COLO829 (cell line): ENCODE results near the gene ZBTB7B.

ENCODE experiments used
- DNase-seq: peaks from one replicate; pipeline ENCODE4 v3.0.0; 2012; ENCODE audit warnings: low spot score

The ZBTB7B gene

GRCh38 chr1:155003766-155004351 lies 1.3 kb downstream of the ZBTB7B start:
- no peak for DNase-seq

DNA sequence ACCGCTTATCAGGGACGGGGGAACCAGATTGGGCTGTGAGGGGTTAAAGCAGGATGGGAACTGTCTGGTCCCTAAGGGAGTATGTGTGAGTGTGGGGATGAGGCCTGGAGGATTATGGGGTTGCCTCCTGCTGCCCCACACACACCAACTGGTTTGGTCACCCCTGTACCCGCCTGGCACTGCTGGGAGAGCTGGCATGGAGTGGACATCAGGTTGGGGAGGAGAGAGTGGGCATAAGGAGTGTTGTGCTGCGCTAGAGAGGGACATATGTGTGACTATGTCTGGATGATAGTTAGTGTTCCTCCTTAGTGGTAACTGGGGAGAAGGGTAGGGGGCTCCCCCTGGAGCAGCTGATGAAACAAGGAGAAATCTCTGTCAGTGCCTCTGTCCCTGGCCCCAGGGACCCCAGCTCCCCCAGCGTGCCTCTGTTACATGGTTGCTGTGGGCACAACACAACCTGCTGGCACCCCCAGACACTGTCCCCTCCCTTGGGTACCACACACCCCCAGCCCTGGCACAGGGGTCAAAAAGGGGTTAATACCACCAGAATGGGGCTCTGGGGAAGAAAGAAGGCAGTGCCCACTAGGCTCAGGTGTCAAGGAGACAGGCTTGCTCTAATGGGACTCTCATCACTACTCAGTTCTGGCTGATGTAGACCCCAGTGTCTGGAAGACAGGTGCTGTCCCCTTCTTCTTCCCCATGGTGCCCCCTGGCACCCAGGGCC lies 1.9 kb downstream of the ZBTB7B start:
- DNase-seq: no peak

- no peak for DNase-seq
Measured at GRCh38 chr1:155005076-155006011, 2.7 kb downstream of the ZBTB7B start.

GRCh38 chr1:155006601-155007101 lies 4.0 kb downstream of the ZBTB7B start:
- DNase-seq: no peak

GRCh38 chr1:155007251-155007828 lies 4.7 kb downstream of the ZBTB7B start:
- no peak for DNase-seq

GRCh38 chr1:155008015-155008941 lies 5.7 kb downstream of the ZBTB7B start:
- no peak for DNase-seq

DNA sequence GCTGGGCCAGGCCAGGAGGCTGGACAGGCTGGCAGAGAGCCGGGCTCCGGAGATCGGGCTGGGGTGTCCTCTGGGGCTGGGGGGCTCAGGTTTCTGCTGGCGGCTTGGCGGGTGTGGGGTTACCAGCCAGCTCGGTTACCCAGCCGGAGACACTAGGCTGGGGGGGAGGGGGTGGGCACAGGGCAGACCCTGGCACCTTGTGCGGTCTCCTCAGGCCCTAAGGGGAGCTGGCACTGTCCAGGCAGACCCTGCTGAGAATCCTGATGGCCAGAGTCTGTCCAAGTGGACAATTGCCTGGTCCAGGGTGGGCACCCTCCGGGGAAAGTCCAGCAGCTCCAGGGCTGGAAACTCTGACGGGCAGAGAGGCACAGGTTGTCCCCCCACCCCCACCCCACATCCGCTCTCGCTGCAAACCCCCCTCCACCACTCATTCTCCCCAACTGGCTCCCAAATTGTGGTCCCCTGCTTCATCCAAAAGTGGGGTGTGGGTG lies 6.7 kb downstream of the ZBTB7B start:
- no peak for DNase-seq

DNA sequence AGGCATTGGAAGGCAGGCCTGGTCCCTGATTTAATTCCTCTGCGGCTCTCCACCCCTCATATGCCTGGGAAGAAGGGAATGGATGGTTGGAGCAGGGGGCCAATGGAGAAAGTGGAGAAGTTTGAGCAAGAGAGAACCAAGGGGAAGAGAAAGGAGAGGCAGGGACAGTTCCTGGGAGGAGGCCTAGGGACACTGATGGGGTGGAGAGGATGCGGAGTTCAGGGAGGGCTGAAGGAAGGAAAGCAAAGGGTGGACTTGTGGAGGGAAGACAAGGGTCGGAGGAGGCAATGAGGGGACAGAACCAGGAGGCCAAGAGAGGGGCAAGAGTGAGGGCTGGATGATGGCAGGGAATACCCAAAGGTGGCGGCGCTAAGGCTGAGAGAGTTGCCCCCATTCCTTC lies 7.1 kb downstream of the ZBTB7B start:
- DNase-seq: no peak

DNA sequence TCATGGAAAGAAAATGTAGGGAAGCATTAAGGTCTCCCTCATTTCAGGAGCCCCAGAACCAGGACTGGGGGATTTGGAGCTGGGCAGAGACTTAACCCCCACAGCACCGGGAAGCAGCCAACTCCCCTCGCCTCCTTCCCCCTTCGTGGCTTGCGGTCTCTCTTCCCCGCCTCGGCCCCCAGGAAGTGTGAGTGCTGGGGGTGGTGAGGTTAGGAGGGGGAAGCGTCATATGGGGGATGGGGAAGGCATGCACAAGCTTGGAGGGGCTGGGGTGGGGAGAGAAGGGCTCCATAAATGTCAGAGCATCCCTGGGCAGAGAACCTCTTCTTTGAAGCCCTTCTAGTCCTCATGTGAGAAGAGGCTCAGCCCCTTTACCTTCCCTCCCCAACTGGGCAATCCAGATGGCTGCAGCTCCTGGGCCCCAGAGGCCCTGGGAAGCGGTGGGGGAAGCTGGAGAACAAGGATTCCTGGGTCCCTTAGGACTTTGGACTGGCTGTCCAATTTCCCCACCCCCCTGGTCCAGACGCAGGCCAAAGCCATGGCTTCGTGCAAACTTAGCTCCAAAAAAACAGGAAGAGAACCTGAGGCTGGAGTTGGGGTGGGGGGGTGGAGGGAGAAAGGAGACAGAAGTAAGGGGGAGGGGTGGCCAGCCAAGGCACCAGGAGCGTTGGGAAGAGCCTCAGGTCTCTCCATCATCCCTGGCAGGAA lies 7.8 kb downstream of the ZBTB7B start:
- DNase-seq: no peak

GRCh38 chr1:155011004-155011416 lies 8.4 kb downstream of the ZBTB7B start:
- DNase-seq: no peak

DNA sequence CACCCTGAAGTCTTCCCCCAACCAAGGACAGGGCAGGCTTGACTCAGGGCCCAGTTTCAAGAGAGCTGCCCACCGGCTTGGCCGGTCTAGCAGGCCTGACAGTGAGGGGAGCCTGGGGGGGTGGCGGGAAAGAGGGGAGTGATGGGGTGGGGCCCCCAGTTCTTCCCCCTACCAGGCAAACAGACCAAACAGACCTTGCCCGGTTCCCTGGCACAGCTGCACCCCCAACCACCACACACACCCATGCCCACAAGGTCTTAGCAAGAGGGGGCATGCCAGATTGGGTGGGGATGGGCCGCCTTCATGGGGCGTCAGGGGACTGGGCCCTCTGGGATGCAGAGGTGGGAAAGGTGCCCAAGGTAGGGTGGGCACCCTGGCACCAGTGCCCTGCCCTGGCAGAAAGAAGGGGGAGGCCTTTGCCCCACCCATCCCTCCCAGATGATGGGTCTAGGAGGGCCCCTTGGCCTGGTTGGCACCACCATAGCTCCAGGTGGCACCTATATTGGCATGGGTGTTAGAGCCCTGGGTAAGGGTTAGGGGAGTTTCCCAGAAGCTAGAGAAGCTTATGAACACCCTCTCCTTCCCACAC lies 8.9 kb downstream of the ZBTB7B start:
- DNase-seq: no peak

DNA sequence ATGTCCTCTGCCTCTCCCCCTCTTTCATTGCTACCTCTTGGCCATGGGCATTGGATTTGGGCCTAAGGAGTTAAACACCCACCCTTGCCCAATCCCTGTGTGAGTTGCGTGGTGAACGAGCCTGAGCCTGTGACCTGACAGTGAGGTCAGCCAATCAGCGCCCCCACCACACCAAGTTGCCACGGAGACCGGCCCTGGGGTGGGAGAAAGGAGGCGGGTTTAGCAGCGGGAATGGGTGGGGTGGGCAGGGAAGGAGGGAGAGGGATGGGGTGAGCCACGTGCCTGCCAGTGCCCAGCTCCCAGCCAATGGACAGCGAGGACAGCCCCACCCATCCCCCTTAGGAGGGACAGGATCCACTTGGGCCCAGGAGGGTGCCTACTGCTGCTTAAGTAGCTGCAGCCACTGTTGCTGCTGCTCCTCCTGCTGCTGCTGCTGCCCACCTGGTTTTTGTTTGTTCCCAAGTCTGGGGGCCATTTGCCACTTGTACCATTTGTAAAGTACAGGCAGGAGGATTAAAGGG lies 9.5 kb downstream of the ZBTB7B start:
- DNase-seq: no peak

GRCh38 chr1:155012776-155013602 lies 10.4 kb downstream of the ZBTB7B start:
- no peak for DNase-seq

GRCh38 chr1:155013632-155014031 lies 11.0 kb downstream of the ZBTB7B start:
- no peak for DNase-seq

DNA sequence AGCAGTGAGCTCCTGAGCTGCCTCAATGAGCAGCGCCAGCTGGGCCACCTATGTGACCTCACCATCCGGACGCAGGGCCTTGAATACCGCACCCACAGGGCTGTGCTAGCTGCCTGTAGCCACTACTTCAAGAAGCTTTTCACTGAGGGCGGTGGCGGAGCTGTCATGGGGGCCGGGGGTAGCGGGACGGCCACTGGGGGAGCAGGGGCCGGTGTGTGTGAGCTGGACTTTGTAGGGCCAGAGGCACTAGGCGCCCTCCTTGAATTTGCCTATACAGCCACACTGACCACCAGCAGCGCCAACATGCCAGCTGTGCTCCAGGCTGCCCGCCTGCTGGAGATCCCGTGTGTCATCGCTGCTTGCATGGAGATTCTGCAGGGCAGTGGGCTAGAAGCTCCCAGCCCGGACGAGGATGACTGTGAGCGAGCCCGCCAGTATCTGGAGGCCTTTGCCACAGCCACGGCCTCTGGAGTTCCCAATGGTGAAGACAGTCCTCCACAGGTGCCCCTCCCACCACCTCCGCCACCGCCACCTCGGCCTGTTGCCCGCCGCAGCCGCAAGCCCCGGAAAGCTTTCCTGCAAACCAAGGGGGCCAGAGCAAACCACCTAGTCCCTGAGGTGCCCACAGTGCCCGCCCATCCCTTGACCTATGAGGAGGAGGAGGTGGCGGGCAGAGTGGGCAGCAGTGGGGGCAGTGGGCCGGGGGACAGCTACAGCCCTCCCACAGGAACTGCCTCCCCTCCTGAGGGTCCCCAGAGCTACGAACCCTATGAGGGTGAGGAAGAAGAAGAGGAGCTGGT lies 12.3 kb downstream of the ZBTB7B start:
- no peak for DNase-seq

- no peak for DNase-seq
Measured at GRCh38 chr1:155015527-155016230, 13.1 kb downstream of the ZBTB7B start.

DNA sequence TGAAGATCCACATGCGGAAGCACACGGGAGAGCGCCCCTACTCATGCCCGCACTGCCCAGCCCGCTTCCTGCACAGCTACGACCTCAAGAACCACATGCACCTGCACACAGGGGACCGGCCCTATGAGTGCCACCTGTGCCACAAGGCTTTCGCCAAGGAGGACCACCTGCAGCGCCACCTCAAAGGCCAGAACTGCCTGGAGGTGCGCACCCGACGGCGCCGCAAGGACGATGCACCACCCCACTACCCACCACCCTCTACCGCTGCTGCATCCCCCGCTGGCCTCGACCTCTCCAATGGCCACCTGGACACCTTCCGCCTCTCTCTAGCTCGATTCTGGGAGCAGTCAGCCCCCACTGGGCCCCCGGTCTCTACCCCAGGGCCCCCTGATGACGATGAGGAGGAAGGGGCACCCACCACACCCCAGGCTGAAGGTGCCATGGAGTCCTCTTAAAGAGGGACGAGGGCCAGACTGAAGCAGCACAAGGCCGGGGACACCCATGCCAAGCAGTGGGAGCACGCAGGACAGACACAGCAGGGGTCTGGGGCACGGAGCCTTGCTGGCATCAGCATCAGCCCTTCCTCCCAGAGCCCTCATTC lies 13.7 kb downstream of the ZBTB7B start:
- DNase-seq: no peak
